Dendritic cell treated with granulocyte-macrophage colony-stimulating factor and Interleukin-4, amounts not matched to agents 40 ng/mL and 50 ng/mL, for 4 days (primary cell): Measurements from ENCODE around the gene CFAP46.

ENCODE experiments used
- H3K27ac Mint-ChIP-seq: one replicate; pipeline ENCODE4 v1.8.0; 2022; ENCODE audit warnings: mild to moderate bottlenecking, mixed read lengths
- H3K27me3 Mint-ChIP-seq: one replicate; pipeline ENCODE4 v1.8.0; 2022; ENCODE audit warnings: mild to moderate bottlenecking, mixed read lengths
- H3K36me3 Mint-ChIP-seq: one replicate; pipeline ENCODE4 v1.8.0; 2022; ENCODE audit warnings: low read depth, mixed read lengths
- H3K4me1 Mint-ChIP-seq: one replicate; pipeline ENCODE4 v1.8.0; 2022; ENCODE audit warnings: low read depth, mixed read lengths
- H3K4me3 Mint-ChIP-seq: one replicate; pipeline ENCODE4 v1.8.0; 2022; ENCODE audit warnings: mild to moderate bottlenecking, moderate library complexity, mixed read lengths
- H3K9me3 Mint-ChIP-seq: one replicate; pipeline ENCODE4 v1.8.0; 2022; ENCODE audit warnings: mixed read lengths
- intact Hi-C: fragments of 100-400 bp; cut with micrococcal nuclease; formaldehyde crosslinking; loops from one replicate; pipeline ENCODE4 v1.15.0; 2022

The CFAP46 gene

GRCh38 chr10:132816718-132817117, 125.7 kb downstream of the CFAP46 start:
- Mint-ChIP-seq H3K4me3 (no peak overlapping the region), H3K36me3 (no peaks in the 10 kb centered on the region), H3K4me1 (no peaks in the 10 kb centered on the region), H3K9me3 (no peaks in the 10 kb centered on the region), H3K27ac (no peak overlapping the region), H3K27me3 (peaks cover 4% of the 10 kb centered on the region)
- intact Hi-C loops = no loop called here

- no peaks in the 10 kb centered on the region for H3K4me1 Mint-ChIP-seq
- no peak overlapping the region for H3K27ac Mint-ChIP-seq
- no peaks in the 10 kb centered on the region for H3K9me3 Mint-ChIP-seq
- no peak overlapping the region for H3K4me3 Mint-ChIP-seq
- intact Hi-C loops = no loop called here
- H3K27me3 Mint-ChIP-seq = peaks cover 4% of the 10 kb centered on the region
- no peaks in the 10 kb centered on the region for H3K36me3 Mint-ChIP-seq
These were observed 127.1 kb downstream of the CFAP46 start for GRCh38 chr10:132815168-132815857.

GRCh38 chr10:132814469-132814856, 127.9 kb downstream of the CFAP46 start:
- Mint-ChIP-seq H3K4me3 (no peak overlapping the region), H3K36me3 (no peaks in the 10 kb centered on the region), H3K4me1 (no peaks in the 10 kb centered on the region), H3K27ac (no peak overlapping the region), H3K9me3 (no peaks in the 10 kb centered on the region), H3K27me3 (peaks cover 3% of the 10 kb centered on the region)
- intact Hi-C loops = no loop called here

- H3K27me3 Mint-ChIP-seq = peaks cover 3% of the 10 kb centered on the region
- intact Hi-C loops = no loop called here
- no peaks in the 10 kb centered on the region for H3K4me1 Mint-ChIP-seq
- no peak overlapping the region for H3K27ac Mint-ChIP-seq
- no peaks in the 10 kb centered on the region for H3K9me3 Mint-ChIP-seq
- H3K36me3 Mint-ChIP-seq = no peaks in the 10 kb centered on the region
- no peak overlapping the region for H3K4me3 Mint-ChIP-seq
These were observed 128.6 kb downstream of the CFAP46 start for GRCh38 chr10:132813560-132814468.

DNA sequence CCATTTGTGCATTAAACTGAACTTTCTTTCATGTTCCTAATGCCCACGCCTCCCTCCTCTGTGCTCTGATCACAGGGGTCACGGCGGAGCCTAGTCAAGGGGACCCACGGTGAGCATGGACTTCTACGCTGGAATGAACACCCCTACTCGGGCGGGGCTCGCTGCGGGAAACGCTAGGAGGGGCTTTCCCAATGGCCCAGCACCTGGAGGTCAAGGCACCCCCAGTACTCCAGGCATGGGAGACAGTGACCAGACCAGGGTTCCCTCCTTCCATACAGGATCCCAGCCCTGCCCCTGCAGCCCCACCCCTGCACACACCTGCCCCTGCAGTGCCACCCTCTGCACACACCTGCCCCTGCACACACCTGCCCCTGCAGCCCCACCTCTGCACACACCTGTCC, 129.4 kb downstream of the CFAP46 start:
- Mint-ChIP-seq H3K27ac (no peak overlapping the region), H3K4me1 (no peaks in the 10 kb centered on the region), H3K9me3 (no peaks in the 10 kb centered on the region), H3K36me3 (no peaks in the 10 kb centered on the region), H3K27me3 (peaks cover 1% of the 10 kb centered on the region), H3K4me3 (no peak overlapping the region)
- intact Hi-C loops = no loop called here

GRCh38 chr10:132812520-132812919, 129.8 kb downstream of the CFAP46 start:
- no peak overlapping the region for H3K4me3 Mint-ChIP-seq
- H3K27ac Mint-ChIP-seq = no peak overlapping the region
- peaks cover 1% of the 10 kb centered on the region for H3K27me3 Mint-ChIP-seq
- intact Hi-C loops = no loop called here
- no peaks in the 10 kb centered on the region for H3K4me1 Mint-ChIP-seq
- H3K9me3 Mint-ChIP-seq = no peaks in the 10 kb centered on the region
- no peaks in the 10 kb centered on the region for H3K36me3 Mint-ChIP-seq

- Mint-ChIP-seq H3K9me3 (no peaks in the 10 kb centered on the region), H3K4me1 (no peaks in the 10 kb centered on the region), H3K4me3 (no peak overlapping the region), H3K27ac (no peak overlapping the region), H3K27me3 (peaks cover 1% of the 10 kb centered on the region), H3K36me3 (no peaks in the 10 kb centered on the region)
- intact Hi-C loops = no loop called here
These were observed 130.4 kb downstream of the CFAP46 start for GRCh38 chr10:132811891-132812481.

DNA sequence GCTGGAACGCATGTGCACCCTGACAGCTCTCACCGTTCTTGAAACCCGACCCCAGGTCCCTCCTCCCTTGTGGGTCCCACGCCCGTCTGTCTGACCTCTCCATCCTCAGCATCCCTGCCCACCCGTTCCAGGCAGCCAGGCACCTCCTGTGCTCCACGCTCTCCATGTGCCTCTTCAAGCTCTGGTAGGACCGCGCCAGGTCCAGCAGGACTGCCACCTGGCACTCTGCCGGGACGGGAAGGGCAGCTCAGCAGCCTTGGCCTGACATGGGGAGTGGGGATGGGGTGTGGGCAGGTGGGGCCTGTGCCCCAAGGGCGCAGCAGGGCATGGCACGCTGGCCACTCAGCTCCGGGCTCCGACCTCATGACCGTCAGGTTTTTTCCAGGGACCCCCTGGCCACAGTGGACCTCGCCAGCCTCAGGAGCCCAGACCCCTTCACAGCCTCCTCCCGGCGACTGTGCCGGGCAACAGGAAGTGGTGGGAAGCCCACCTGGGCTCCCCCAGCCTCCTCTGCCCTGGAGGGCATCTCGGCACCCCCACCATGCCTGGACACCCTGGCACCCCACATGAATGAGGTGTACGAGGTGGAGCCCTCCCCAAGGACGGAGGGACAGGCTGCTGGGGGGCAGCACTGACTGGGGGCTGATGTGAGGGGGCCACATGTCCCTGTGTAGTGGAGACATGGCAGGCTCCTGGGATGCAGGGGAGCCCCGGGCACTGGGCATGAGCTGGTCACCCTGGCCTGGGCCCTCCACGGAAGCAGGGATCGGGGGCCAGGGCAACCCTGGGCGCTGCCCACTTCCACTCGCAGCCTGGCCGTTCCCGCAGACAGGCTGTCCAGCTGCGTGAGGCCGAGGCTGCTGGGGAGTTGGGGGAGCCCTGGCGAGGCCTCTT, 131.3 kb downstream of the CFAP46 start:
- H3K27ac Mint-ChIP-seq = no peak overlapping the region
- H3K36me3 Mint-ChIP-seq = no peaks in the 10 kb centered on the region
- H3K4me3 Mint-ChIP-seq = no peak overlapping the region
- intact Hi-C loops = no loop called here
- H3K27me3 Mint-ChIP-seq = peaks cover 1% of the 10 kb centered on the region
- no peaks in the 10 kb centered on the region for H3K9me3 Mint-ChIP-seq
- no peaks in the 10 kb centered on the region for H3K4me1 Mint-ChIP-seq

GRCh38 chr10:132810141-132810806, 132.1 kb downstream of the CFAP46 start:
- Mint-ChIP-seq H3K9me3 (no peaks in the 10 kb centered on the region), H3K4me3 (no peak overlapping the region), H3K27me3 (peaks cover 1% of the 10 kb centered on the region), H3K27ac (no peak overlapping the region), H3K4me1 (no peaks in the 10 kb centered on the region), H3K36me3 (no peaks in the 10 kb centered on the region)
- intact Hi-C loops = no loop called here

DNA sequence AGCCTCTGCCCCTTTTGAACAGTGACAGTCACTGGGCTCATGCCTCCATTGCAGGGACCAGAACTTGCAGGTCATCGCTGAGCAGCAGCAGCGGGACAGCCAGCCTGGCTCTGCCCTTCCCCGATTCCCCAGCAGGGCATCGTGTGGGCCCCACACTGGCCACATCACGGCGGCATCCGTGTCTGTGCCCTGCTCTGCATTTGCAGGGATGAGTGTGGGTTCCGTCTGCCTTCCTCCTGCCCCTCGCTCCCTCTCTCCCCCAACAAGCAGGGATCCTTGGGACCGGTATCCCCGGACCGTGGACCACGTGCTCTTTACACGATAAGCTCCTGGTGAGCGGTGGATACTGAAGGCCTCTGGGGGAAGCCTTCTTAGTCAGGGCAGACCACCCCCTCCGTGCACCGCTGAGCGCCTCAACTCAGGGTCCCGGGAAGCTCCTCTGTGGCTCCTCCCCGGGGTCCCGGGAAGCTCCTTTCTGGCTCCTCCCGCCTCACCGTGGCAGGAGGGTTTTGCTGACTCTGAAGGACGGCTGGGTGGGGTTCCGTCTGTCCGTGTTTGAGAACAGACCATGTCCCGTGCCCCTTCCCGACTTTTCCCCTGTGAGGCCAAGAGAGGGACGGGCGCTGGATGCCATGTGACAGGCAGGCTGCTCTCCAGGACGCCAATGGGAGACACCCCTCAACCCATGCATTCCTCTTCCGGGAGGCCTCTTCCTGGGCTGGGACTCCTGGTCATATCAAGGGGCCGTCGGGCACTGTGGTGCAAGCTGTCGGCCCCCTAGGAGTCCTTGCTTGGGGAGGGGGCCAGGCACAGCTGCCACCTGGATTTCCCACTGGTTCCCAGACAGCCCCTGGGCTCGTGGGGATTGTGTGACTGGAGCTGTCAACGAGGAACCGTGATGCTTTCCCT, 132.9 kb downstream of the CFAP46 start:
- no peak overlapping the region for H3K4me3 Mint-ChIP-seq
- H3K36me3 Mint-ChIP-seq = no peaks in the 10 kb centered on the region
- H3K27me3 Mint-ChIP-seq = peaks cover 3% of the 10 kb centered on the region
- intact Hi-C loops = no loop called here
- H3K4me1 Mint-ChIP-seq = no peaks in the 10 kb centered on the region
- no peaks in the 10 kb centered on the region for H3K9me3 Mint-ChIP-seq
- no peak overlapping the region for H3K27ac Mint-ChIP-seq

GRCh38 chr10:132808383-132809231, 133.8 kb downstream of the CFAP46 start:
- H3K4me3 Mint-ChIP-seq = no peak overlapping the region
- intact Hi-C loops = no loop called here
- peaks cover 3% of the 10 kb centered on the region for H3K27me3 Mint-ChIP-seq
- H3K27ac Mint-ChIP-seq = no peak overlapping the region
- no peaks in the 10 kb centered on the region for H3K9me3 Mint-ChIP-seq
- H3K4me1 Mint-ChIP-seq = no peaks in the 10 kb centered on the region
- H3K36me3 Mint-ChIP-seq = no peaks in the 10 kb centered on the region

DNA sequence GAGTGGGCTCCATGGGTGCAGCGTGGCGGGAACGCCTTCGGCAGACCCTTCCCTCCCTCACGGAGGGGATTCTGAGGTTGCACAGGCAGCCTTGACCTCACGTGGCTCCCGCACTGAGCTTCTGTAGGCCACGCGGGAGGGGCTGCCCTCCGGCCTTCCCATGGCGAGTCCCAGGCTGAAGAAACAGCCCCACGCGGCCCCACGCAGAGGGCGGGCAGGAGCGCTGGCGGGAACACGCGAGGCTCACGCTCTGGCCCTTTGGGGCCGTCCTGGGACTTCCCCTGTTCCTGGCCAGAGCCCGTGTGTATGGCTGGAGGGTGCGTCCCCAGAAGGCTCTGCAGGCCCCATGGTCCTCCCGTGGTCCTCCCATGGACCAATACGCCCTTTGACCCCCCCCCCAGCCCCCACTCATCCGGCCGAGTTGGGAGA, 134.7 kb downstream of the CFAP46 start:
- Mint-ChIP-seq H3K27me3 (peaks cover 3% of the 10 kb centered on the region), H3K27ac (no peak overlapping the region), H3K4me3 (no peak overlapping the region), H3K4me1 (no peaks in the 10 kb centered on the region), H3K9me3 (no peaks in the 10 kb centered on the region), H3K36me3 (no peaks in the 10 kb centered on the region)
- intact Hi-C loops = no loop called here
